HepG2 (cell line): ENCODE measurements around the gene P2RX2. TPM values are rescaled to one million over a fixed set of nuclear protein-coding genes. Genes with fewer than 3 reads are reported as not detected.

ENCODE experiments used
- CBX5 ChIP-seq: sonication (generic); formaldehyde crosslinking; IDR thresholded peaks from 2 replicates; pipeline ENCODE4 v1.4.0; 2020; ENCODE audit warnings: missing genetic modification reagents, borderline replicate concordance
- FOXA3 ChIP-seq: IDR thresholded peaks from 2 replicates; pipeline ENCODE4 v1.6.1; 2016; ENCODE audit warnings: missing genetic modification reagents, missing compliant biosample characterization
- GABPB1 ChIP-seq: IDR thresholded peaks from 2 replicates; pipeline ENCODE4 v1.6.1; 2016; ENCODE audit warnings: mild to moderate bottlenecking, missing genetic modification reagents, moderate library complexity, missing compliant biosample characterization
- IKZF4 ChIP-seq: sonication (generic); formaldehyde crosslinking; IDR thresholded peaks from 2 replicates; pipeline ENCODE4 v1.5.1; 2020; ENCODE audit warnings: borderline replicate concordance, mild to moderate bottlenecking, low read depth, missing genetic modification reagents; ENCODE audit errors: not compliant biosample characterization
- KLF6 ChIP-seq: IDR thresholded peaks from 2 replicates; pipeline ENCODE4 v1.8.0; 2016; ENCODE audit warnings: missing biosample characterization, missing genetic modification reagents
- LCORL ChIP-seq, 2 experiments: fragments of 450-650 bp in 1 of 2; sonication (generic) in 1 of 2; formaldehyde crosslinking in 1 of 2; IDR thresholded peaks; 2 replicates each; pipeline versions ENCODE4 v1.5.0 to v1.6.1; 2017 to 2020; ENCODE audit warnings: antibody characterized with exemption in 1 of 2, missing genetic modification reagents in 1 of 2
- NRL ChIP-seq: sonication (generic); formaldehyde crosslinking; IDR thresholded peaks from 2 replicates; pipeline ENCODE4 v1.5.0; 2020; ENCODE audit warnings: missing genetic modification reagents, mild to moderate bottlenecking, moderate library complexity, borderline replicate concordance
- REXO4 ChIP-seq: sonication (generic); formaldehyde crosslinking; IDR thresholded peaks from 2 replicates; pipeline ENCODE4 v1.8.0; 2022; ENCODE audit warnings: missing genetic modification reagents, mild to moderate bottlenecking, borderline replicate concordance
- RXRA ChIP-seq: sonication (generic); formaldehyde crosslinking; IDR thresholded peaks from 2 replicates; pipeline ENCODE4 v1.5.1; 2020; ENCODE audit warnings: missing genetic modification reagents
- SALL2 ChIP-seq: sonication (generic); formaldehyde crosslinking; IDR thresholded peaks from 2 replicates; pipeline ENCODE4 v1.8.1; 2023; ENCODE audit warnings: mild to moderate bottlenecking, missing genetic modification reagents, inconsistent platforms
- SP1 ChIP-seq, 2 experiments: fragments of 450-650 bp in 1 of 2; sonication (generic) in 1 of 2; formaldehyde crosslinking in 1 of 2; IDR thresholded peaks; 2 replicates each; pipeline versions ENCODE4 v1.4.0 to v1.6.1; 2016 to 2020; ENCODE audit warnings: missing genetic modification reagents in 1 of 2
- XRCC5 ChIP-seq: fragments of 200-400 bp; formaldehyde crosslinking; optimal IDR thresholded peaks from 2 replicates; pipeline ENCODE3; 2017; ENCODE audit warnings: mild to moderate bottlenecking, low read length
- ZIK1 ChIP-seq: sonication (generic); formaldehyde crosslinking; IDR thresholded peaks from 2 replicates; pipeline ENCODE4 v1.5.0; 2020; ENCODE audit warnings: mild to moderate bottlenecking, low read depth, missing genetic modification reagents, borderline replicate concordance
- ZNF180 ChIP-seq: sonication (generic); formaldehyde crosslinking; IDR thresholded peaks from 2 replicates; pipeline ENCODE4 v1.4.0; 2020; ENCODE audit warnings: low read depth, missing genetic modification reagents, borderline replicate concordance
- ZNF205 ChIP-seq: IDR thresholded peaks from 2 replicates; pipeline ENCODE4 v1.6.1; 2018; ENCODE audit warnings: missing biosample characterization, missing genetic modification reagents
- ZNF549 ChIP-seq: sonication (generic); formaldehyde crosslinking; IDR thresholded peaks from 2 replicates; pipeline ENCODE4 v1.5.0; 2020; ENCODE audit warnings: missing genetic modification reagents
- polyA plus RNA-seq, 8 experiments: library from polyadenylated mRNA; depleted of rRNA in 3 of 8; stranded (reverse) in 7 of 8; unstranded in 1 of 8; fragments of >200 nt; fragmentation: Illumina TruSeq in 4 of 8; extraction: Trizol in 4 of 8; gene quantifications; 2 replicates each; pipeline versions ENCODE4 v1.2.1 to v1.2.3, GENCODE V29; 2011 to 2016; ENCODE audit warnings: low read depth in 4 of 8, missing spikeins in 1 of 8, mixed read lengths in 1 of 8; ENCODE audit not compliant: insufficient read depth in 1 of 8
- total RNA-seq, 5 experiments: library from RNA; depleted of rRNA; stranded (reverse); fragments of >200 nt; fragmentation: Illumina TruSeq; extraction: Trizol; gene quantifications; 2 replicates each; pipeline ENCODE4 v1.2.3, GENCODE V29; 2016; ENCODE audit warnings: low read depth in 1 of 5
- TF ChIP-seq, protein P1 (sequence below): sonication (generic); formaldehyde crosslinking; IDR thresholded peaks from 2 replicates; pipeline ENCODE4 v1.5.0; 2020; ENCODE audit warnings: mild to moderate bottlenecking, missing genetic modification reagents, borderline replicate concordance
- TF ChIP-seq, protein P2 (sequence below): sonication (generic); formaldehyde crosslinking; IDR thresholded peaks from 2 replicates; pipeline ENCODE4 v1.5.1; 2020; ENCODE audit warnings: mild to moderate bottlenecking, missing genetic modification reagents, moderate library complexity

The P2RX2 gene
- total and polyA plus RNA-seq, 2 of the 13 experiments (the other 11 are each of a cell fraction or from before 2014, with no cell fraction given) = not detected

DNA sequence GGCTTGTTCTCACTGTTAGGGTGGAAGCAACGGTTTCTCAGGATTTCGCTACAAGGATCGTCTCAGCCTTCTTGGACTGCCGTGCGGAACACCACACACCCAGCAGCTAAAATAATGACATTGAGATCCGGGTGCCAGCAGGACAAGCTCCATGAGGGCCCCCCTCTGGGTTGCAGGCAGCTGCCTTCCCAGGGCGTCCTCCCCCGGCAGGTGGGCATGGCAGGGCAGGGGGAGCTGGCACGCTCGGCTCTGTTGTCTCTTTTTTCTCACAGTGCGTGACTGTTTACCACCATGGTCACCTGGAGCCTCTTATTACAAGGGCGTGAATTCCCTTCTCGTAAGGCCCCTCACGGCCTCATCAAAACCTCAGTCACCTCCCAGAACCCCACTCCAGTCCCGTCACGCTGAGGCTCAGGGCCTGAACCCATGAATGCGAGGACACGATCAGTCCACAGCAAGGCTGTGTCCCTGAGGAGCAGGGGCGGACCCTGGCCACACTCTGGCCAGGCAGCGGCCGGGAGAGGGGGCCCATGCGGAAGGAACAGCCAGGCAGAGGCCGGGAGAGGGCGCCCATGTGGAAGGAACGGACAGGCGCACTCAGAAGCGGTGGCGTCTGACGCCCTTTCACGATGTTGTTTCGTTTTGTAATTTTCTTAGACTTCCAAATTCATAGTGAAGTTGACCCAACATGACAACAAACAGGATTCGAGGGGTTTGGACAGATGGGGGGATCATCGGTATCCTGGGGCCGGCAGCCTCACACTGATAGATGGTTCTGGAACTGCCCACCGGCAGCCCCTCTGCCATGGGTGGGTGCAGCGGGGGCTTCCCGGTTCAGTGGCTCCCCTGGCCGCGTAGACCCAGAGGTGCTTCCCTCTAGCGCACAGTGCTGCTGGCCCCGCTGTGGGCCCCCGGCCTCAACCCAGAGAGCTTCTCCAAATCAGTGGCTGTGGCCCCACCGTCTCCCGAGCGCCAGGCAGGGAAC lies 18.2 kb upstream of the P2RX2 start (continued):
- TF ChIP-seq, protein P1, sequence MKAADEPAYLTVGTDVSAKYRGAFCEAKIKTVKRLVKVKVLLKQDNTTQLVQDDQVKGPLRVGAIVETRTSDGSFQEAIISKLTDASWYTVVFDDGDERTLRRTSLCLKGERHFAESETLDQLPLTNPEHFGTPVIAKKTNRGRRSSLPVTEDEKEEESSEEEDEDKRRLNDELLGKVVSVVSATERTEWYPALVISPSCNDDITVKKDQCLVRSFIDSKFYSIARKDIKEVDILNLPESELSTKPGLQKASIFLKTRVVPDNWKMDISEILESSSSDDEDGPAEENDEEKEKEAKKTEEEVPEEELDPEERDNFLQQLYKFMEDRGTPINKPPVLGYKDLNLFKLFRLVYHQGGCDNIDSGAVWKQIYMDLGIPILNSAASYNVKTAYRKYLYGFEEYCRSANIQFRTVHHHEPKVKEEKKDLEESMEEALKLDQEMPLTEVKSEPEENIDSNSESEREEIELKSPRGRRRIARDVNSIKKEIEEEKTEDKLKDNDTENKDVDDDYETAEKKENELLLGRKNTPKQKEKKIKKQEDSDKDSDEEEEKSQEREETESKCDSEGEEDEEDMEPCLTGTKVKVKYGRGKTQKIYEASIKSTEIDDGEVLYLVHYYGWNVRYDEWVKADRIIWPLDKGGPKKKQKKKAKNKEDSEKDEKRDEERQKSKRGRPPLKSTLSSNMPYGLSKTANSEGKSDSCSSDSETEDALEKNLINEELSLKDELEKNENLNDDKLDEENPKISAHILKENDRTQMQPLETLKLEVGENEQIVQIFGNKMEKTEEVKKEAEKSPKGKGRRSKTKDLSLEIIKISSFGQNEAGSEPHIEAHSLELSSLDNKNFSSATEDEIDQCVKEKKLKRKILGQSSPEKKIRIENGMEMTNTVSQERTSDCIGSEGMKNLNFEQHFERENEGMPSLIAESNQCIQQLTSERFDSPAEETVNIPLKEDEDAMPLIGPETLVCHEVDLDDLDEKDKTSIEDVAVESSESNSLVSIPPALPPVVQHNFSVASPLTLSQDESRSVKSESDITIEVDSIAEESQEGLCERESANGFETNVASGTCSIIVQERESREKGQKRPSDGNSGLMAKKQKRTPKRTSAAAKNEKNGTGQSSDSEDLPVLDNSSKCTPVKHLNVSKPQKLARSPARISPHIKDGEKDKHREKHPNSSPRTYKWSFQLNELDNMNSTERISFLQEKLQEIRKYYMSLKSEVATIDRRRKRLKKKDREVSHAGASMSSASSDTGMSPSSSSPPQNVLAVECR (CRISPR knock-in tag) = peak; percentile 58; the same call in 1 of the 2 replicates
- TF ChIP-seq NRL (CRISPR knock-in tag) (peak; percentile 40; the same call in 1 of the 2 replicates), XRCC5 (peak; percentile 83), ZNF205 (CRISPR knock-in tag) (0 out of 2 replicates have a peak, but pooled peaks have one; percentile 29), GABPB1 (CRISPR knock-in tag) (peak; percentile 58; the same call in 1 of the 2 replicates), IKZF4 (CRISPR knock-in tag) (no peak), LCORL (IDR thresholded peaks at IDR 0.05) (no peak), LCORL (CRISPR knock-in tag; IDR thresholded peaks at IDR 0.05) (0 out of 2 replicates have a peak, but pooled peaks have one; percentile 42), REXO4 (CRISPR knock-in tag) (no peak), FOXA3 (CRISPR knock-in tag) (0 out of 2 replicates have a peak, but pooled peaks have one; percentile 30), CBX5 (CRISPR knock-in tag) (peak; percentile 66; the same call in 1 of the 2 replicates), ZNF549 (CRISPR knock-in tag) (no peak), SP1 (IDR thresholded peaks at IDR 0.05) (no peak), SP1 (CRISPR knock-in tag; IDR thresholded peaks at IDR 0.05) (peak; percentile 47), KLF6 (CRISPR knock-in tag) (peak; percentile 55; the same call in 1 of the 2 replicates), SALL2 (no peak), ZIK1 (CRISPR knock-in tag) (no peak), ZNF180 (CRISPR knock-in tag) (no peak), RXRA (CRISPR knock-in tag) (peak; percentile 24; the same call in 1 of the 2 replicates)
- TF ChIP-seq, protein P2, sequence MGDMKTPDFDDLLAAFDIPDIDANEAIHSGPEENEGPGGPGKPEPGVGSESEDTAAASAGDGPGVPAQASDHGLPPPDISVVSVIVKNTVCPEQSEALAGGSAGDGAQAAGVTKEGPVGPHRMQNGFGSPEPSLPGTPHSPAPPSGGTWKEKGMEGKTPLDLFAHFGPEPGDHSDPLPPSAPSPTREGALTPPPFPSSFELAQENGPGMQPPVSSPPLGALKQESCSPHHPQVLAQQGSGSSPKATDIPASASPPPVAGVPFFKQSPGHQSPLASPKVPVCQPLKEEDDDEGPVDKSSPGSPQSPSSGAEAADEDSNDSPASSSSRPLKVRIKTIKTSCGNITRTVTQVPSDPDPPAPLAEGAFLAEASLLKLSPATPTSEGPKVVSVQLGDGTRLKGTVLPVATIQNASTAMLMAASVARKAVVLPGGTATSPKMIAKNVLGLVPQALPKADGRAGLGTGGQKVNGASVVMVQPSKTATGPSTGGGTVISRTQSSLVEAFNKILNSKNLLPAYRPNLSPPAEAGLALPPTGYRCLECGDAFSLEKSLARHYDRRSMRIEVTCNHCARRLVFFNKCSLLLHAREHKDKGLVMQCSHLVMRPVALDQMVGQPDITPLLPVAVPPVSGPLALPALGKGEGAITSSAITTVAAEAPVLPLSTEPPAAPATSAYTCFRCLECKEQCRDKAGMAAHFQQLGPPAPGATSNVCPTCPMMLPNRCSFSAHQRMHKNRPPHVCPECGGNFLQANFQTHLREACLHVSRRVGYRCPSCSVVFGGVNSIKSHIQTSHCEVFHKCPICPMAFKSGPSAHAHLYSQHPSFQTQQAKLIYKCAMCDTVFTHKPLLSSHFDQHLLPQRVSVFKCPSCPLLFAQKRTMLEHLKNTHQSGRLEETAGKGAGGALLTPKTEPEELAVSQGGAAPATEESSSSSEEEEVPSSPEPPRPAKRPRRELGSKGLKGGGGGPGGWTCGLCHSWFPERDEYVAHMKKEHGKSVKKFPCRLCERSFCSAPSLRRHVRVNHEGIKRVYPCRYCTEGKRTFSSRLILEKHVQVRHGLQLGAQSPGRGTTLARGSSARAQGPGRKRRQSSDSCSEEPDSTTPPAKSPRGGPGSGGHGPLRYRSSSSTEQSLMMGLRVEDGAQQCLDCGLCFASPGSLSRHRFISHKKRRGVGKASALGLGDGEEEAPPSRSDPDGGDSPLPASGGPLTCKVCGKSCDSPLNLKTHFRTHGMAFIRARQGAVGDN (CRISPR knock-in tag) = peak; percentile 90
